ENCODE measurements around the gene PRELID1. TPM values are rescaled to one million over a fixed set of nuclear protein-coding genes. Genes with fewer than 3 reads are reported as not detected.
"Not testable (repeated sequence)": the region's sequence is repeated elsewhere in the genome, so short reads cannot be mapped to it uniquely, and the experiment has no call there.

Gene PRELID1
- total and polyA plus RNA-seq, 8 donors: 77.8 to 153 (median 120) TPM

GRCh38 chr5:177339107-177339638 is 35.6 kb downstream of the PRELID1 start:
- no peak overlapping the region for H3K4me3 ChIP-seq
- intact Hi-C loops (cut with DNase I): no loop called here
- H3K36me3 ChIP-seq: peaks cover 0 to 61% (median 35%) of the 10 kb centered on the region in 3 donors
- H3K27ac ChIP-seq: no peak overlapping the region
- H3K9me3 ChIP-seq: no peaks in the 10 kb centered on the region
- FAIRE-seq: no peak
- H3K4me1 ChIP-seq: no peaks in the 10 kb centered on the region
- H3K27me3 ChIP-seq: no peaks in the 10 kb centered on the region
- no peak for TF ChIP-seq CTCF (IDR thresholded peaks at IDR 0.05)
- 61 to 66% methylated on average over 11 of the region's 11 CpGs for WGBS, 2 donors
- DNase-seq: peak in 1 of 6 donors; percentile 58
- ATAC-seq: peak in 2 of 4 donors; percentile 33 to 35

GRCh38 chr5:177343000-177343399 is 39.4 kb downstream of the PRELID1 start:
- ATAC-seq; H3K27me3 ChIP-seq; H3K4me3 ChIP-seq; H3K27ac ChIP-seq; FAIRE-seq; intact Hi-C loops (cut with DNase I); H3K9me3 ChIP-seq: not testable (repeated sequence)
- WGBS, 2 donors: 92 to 93% methylated on average over 14 of the region's 14 CpGs
- peaks cover 3 to 15% (median 5%) of the 10 kb centered on the region in 3 donors for H3K4me1 ChIP-seq
- peaks cover 0 to 22% (median 7%) of the 10 kb centered on the region in 3 donors for H3K36me3 ChIP-seq
- peak in 1 of 6 donors; percentile 5 for DNase-seq

- Histone ChIP-seq H3K9me3 (no peaks in the 10 kb centered on the region), H3K27ac (no peak overlapping the region), H3K27me3 (no peaks in the 10 kb centered on the region), H3K36me3 (peaks cover 0 to 15% (median 0%) of the 10 kb centered on the region in 3 donors), H3K4me1 (peaks cover 8 to 23% (median 12%) of the 10 kb centered on the region in 3 donors), H3K4me3 (no peak overlapping the region)
- DNase-seq (peak in 1 of 6 donors; percentile 1), ATAC-seq (no peak), FAIRE-seq (no peak)
- TF ChIP-seq CTCF (IDR thresholded peaks at IDR 0.05): no peak
- 93% methylated on average over 6 of the region's 6 CpGs for WGBS, 2 donors
- intact Hi-C loops (cut with DNase I): loop anchor here in 1 of 3 donors (2.0 kb wide), 1 partner anchor 15 kb away; no protein-coding TSS in a partner anchor
Measured at GRCh38 chr5:177343777-177344176, 40.2 kb downstream of the PRELID1 start.

- ATAC-seq (no peak), DNase-seq (peak in 1 of 6 donors; percentile 8), FAIRE-seq (no peak)
- 89 to 91% methylated on average over 6 of the region's 6 CpGs for WGBS, 2 donors
- TF ChIP-seq CTCF (IDR thresholded peaks at IDR 0.05): no peak
- Histone ChIP-seq H3K4me1 (peaks cover 8 to 31% (median 12%) of the 10 kb centered on the region in 3 donors), H3K36me3 (peaks cover 0 to 5% (median 0%) of the 10 kb centered on the region in 3 donors), H3K27ac (no peak overlapping the region), H3K27me3 (no peaks in the 10 kb centered on the region), H3K9me3 (no peaks in the 10 kb centered on the region), H3K4me3 (no peak overlapping the region)
- intact Hi-C loops (cut with DNase I): loop anchor here in 1 of 3 donors (2.0 kb wide), 1 partner anchor 16 kb away; no protein-coding TSS in a partner anchor
Measured at GRCh38 chr5:177344891-177345290, 41.3 kb downstream of the PRELID1 start.

- Histone ChIP-seq H3K36me3 (no peaks in the 10 kb centered on the region), H3K4me3 (no peak overlapping the region), H3K27me3 (no peaks in the 10 kb centered on the region), H3K27ac (no peak overlapping the region), H3K9me3 (no peaks in the 10 kb centered on the region), H3K4me1 (peaks cover 8 to 39% (median 12%) of the 10 kb centered on the region in 3 donors)
- WGBS, 2 donors: 36 to 41% methylated on average over 4 of the region's 4 CpGs
- FAIRE-seq (no peak), DNase-seq (peak in 1 of 6 donors; percentile 1), ATAC-seq (no peak)
- no peak for TF ChIP-seq CTCF (IDR thresholded peaks at IDR 0.05)
- intact Hi-C loops (cut with DNase I): no loop called here
Measured at GRCh38 chr5:177346820-177347219, 43.2 kb downstream of the PRELID1 start.

Measured in pancreas (tissue), 10 donors.